ENCODE results near the gene JAZF1. TPM values are rescaled to one million over a fixed set of nuclear protein-coding genes. Genes with fewer than 3 reads are reported as not detected.
A peak's percentile ranks its signal among the peaks of the same experiment; 100 is the strongest.

JAZF1 gene
- total RNA-seq, 1 experiment from 2014 or later, result 1.5 TPM

- DNase-seq (ENCODE audit: low spot score), result peak; percentile 20
- Histone ChIP-seq H3K27me3 (replicated peaks; ENCODE audit: insufficient read depth, low read depth, low read length, poor library complexity) (no peaks in the 10 kb centered on the region), H3K4me3 (ENCODE audit: low read depth, low read length, poor library complexity, severe bottlenecking) (no peak overlapping the region), H3K4me1 (ENCODE audit: insufficient read depth, low read length, poor library complexity, severe bottlenecking) (no peaks in the 10 kb centered on the region), H3K27ac (ENCODE audit: low read depth, low read length, poor library complexity, severe bottlenecking) (no peak overlapping the region), H3K36me3 (ENCODE audit: insufficient read depth, low read length, poor library complexity, severe bottlenecking) (no peaks in the 10 kb centered on the region), H3K9me3 (ENCODE audit: low read depth, low read length, poor library complexity, severe bottlenecking) (no peaks in the 10 kb centered on the region)
- intact Hi-C loops (cut with micrococcal nuclease; ENCODE audit: unreplicated experiment), result no loop called here
- ChIA-PET CTCF (no interaction called here), POLR2A (ENCODE audit: low non-redundant PET) (no interaction called here)
- TF ChIP-seq EZH2 (IDR thresholded peaks at IDR 0.05; ENCODE audit: borderline replicate concordance, low read depth, low read length, poor library complexity, severe bottlenecking) (no peak), CTCF (conservative IDR thresholded peaks at IDR 0.05; ENCODE audit: low read depth, low read length) (no peak)
- no TSS peak for BruUV-seq (replicated peaks)
Observed at GRCh38 chr7:28144266-28144665, 36.3 kb downstream of the JAZF1 start.

GRCh38 chr7:28142650-28143049 lies 37.9 kb downstream of the JAZF1 start:
- Histone ChIP-seq H3K4me3 (ENCODE audit: low read depth, low read length, poor library complexity, severe bottlenecking) (no peak overlapping the region), H3K36me3 (ENCODE audit: insufficient read depth, low read length, poor library complexity, severe bottlenecking) (no peaks in the 10 kb centered on the region), H3K4me1 (ENCODE audit: insufficient read depth, low read length, poor library complexity, severe bottlenecking) (no peaks in the 10 kb centered on the region), H3K27ac (ENCODE audit: low read depth, low read length, poor library complexity, severe bottlenecking) (no peak overlapping the region), H3K27me3 (replicated peaks; ENCODE audit: insufficient read depth, low read depth, low read length, poor library complexity) (no peaks in the 10 kb centered on the region), H3K9me3 (ENCODE audit: low read depth, low read length, poor library complexity, severe bottlenecking) (no peaks in the 10 kb centered on the region)
- ChIA-PET CTCF (no interaction called here), POLR2A (ENCODE audit: low non-redundant PET) (no interaction called here)
- DNase-seq (ENCODE audit: low spot score), result no peak
- intact Hi-C loops (cut with micrococcal nuclease; ENCODE audit: unreplicated experiment), result no loop called here
- no peak for TF ChIP-seq EZH2 (IDR thresholded peaks at IDR 0.05; ENCODE audit: borderline replicate concordance, low read depth, low read length, poor library complexity, severe bottlenecking)
- no peak for TF ChIP-seq CTCF (conservative IDR thresholded peaks at IDR 0.05; ENCODE audit: low read depth, low read length)
- no TSS peak for BruUV-seq (replicated peaks)

GRCh38 chr7:28140979-28141378 lies 39.6 kb downstream of the JAZF1 start:
- ChIA-PET CTCF (no interaction called here), POLR2A (ENCODE audit: low non-redundant PET) (no interaction called here)
- Histone ChIP-seq H3K36me3 (ENCODE audit: insufficient read depth, low read length, poor library complexity, severe bottlenecking) (no peaks in the 10 kb centered on the region), H3K4me1 (ENCODE audit: insufficient read depth, low read length, poor library complexity, severe bottlenecking) (no peaks in the 10 kb centered on the region), H3K4me3 (ENCODE audit: low read depth, low read length, poor library complexity, severe bottlenecking) (no peak overlapping the region), H3K27me3 (replicated peaks; ENCODE audit: insufficient read depth, low read depth, low read length, poor library complexity) (no peaks in the 10 kb centered on the region), H3K27ac (ENCODE audit: low read depth, low read length, poor library complexity, severe bottlenecking) (no peak overlapping the region), H3K9me3 (ENCODE audit: low read depth, low read length, poor library complexity, severe bottlenecking) (no peaks in the 10 kb centered on the region)
- DNase-seq (ENCODE audit: low spot score), result no peak
- intact Hi-C loops (cut with micrococcal nuclease; ENCODE audit: unreplicated experiment), result no loop called here
- BruUV-seq (replicated peaks), result no TSS peak
- no peak for TF ChIP-seq EZH2 (IDR thresholded peaks at IDR 0.05; ENCODE audit: borderline replicate concordance, low read depth, low read length, poor library complexity, severe bottlenecking)
- TF ChIP-seq CTCF (conservative IDR thresholded peaks at IDR 0.05; ENCODE audit: low read depth, low read length), result no peak
